Measurements from ENCODE around the gene CTDP1. TPM values are rescaled to one million over a fixed set of nuclear protein-coding genes. Genes with fewer than 3 reads are reported as not detected.
"Not testable (repeated sequence)": the region's sequence is repeated elsewhere in the genome, so short reads cannot be mapped to it uniquely, and the experiment has no call there.

The CTDP1 gene
- total RNA-seq, 1 donor from 2014 or later = 8.7 TPM

- intact Hi-C loops (cut with DNase I) = no loop called here
- ATAC-seq (ENCODE audit: poor library complexity) = no peak
- DNase-seq = peak; percentile 67
Measured at GRCh38 chr18:79733986-79734770, 54.6 kb downstream of the CTDP1 start.

- DNase-seq = peak; percentile 33
- intact Hi-C loops (cut with DNase I) = no loop called here
Measured at GRCh38 chr18:79735071-79735980, 55.7 kb downstream of the CTDP1 start.

GRCh38 chr18:79736230-79736629 lies 56.6 kb downstream of the CTDP1 start:
- ATAC-seq (ENCODE audit: poor library complexity) (no peak), DNase-seq (peak; percentile 34)
- intact Hi-C loops (cut with DNase I) = no loop called here

More at GRCh38 chr18:79735071-79735980, 55.7 kb downstream of the CTDP1 start:
- no peak for ATAC-seq (ENCODE audit: poor library complexity)

DNA sequence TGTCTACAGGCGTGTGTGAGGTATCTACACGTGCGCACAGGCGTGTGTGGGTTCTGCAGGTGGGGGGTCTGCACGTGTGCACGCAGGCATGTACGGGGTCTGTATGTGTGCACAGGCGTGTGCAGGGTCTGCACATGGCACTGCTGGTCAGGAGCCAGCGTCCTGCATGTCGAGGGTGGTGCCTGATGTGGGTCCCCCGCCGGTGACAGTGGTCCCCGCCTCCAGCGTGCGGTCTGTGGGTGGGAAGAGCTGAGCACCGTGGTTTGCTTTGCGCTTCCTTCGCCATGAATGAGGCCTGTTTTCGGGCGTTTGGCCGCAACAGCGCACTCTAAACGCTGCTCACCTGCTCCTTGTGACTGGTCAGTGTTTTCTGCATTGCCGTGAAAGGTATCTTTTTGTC lies 57.2 kb downstream of the CTDP1 start:
- DNase-seq (peak; percentile 23), ATAC-seq (ENCODE audit: poor library complexity) (no peak)
- intact Hi-C loops (cut with DNase I) = no loop called here

GRCh38 chr18:79737426-79737825 lies 57.8 kb downstream of the CTDP1 start:
- ATAC-seq (ENCODE audit: poor library complexity) = no peak
- intact Hi-C loops (cut with DNase I) = no loop called here
- peak; percentile 21 for DNase-seq

DNA sequence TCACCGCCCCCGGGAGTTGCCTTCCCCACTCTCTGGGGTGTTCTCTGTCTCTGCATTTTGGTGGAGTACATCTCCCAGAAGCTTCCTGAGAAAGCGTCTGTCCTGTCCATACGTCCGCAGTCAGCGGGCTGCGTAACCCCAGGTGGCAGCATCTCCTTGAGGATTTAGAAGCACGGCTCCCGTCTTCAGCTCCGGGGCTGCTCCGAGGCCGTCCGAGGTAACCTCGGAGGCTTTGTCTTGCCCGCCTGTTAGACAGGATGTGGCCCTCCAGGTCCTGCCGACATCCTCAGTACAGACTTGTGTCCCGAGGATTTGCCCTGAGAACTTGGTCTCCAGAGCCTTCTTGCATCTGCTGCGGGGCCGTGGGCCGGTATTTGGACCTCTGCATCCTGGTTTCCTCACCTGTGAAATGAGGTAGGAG lies 58.4 kb downstream of the CTDP1 start:
- ATAC-seq (ENCODE audit: poor library complexity) (no peak), DNase-seq (peak; percentile 26)
- intact Hi-C loops (cut with DNase I) = no loop called here

DNA sequence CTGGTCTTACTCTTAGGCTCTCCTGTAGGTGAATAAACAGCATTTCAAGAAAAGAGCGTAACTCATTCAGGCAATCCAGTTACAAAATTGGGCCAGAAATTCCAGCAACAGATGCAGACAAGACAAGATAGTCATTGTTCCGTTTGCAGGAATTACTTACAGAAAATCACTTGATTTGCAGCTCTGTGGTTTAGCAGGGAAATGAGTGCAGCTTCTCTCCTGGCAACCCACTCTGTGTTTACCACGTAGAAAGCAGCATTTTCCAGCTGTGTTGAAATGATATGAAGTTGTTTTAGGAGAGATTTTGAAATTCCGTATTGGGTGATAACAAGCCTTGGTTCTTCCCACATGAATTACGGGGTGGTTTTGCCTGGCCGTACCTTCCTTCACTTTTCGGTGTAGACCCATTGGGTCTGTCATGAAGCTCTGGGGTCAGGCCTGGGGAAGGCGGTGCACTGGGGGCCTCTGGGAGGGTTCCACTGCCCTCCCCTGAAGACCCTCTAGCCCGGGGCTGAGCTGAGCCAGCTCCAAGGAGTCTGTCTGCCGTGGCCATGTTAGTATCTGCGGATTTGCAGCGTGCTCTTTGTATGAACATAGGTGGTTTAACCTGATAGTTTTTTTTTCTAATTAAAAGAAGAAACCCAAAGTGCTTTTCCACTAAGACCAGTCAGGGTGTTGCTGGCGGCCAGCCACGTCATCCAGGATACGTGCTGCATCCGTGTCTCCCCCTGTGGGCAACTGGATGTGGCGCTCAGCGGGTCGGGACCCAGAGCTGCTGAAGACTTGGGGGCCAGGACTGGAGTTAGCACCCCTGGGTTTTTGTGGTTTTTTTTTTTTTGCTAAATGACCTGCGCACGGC lies 59.2 kb downstream of the CTDP1 start:
- DNase-seq (peak; percentile 52), ATAC-seq (ENCODE audit: poor library complexity) (peak; percentile 36)
- intact Hi-C loops (cut with DNase I) = no loop called here

- intact Hi-C loops (cut with DNase I) = no loop called here
- DNase-seq = peak; percentile 17
- no peak for ATAC-seq (ENCODE audit: poor library complexity)
Measured at GRCh38 chr18:79739440-79739778, 59.8 kb downstream of the CTDP1 start.

- peak; percentile 29 for DNase-seq
- ATAC-seq (ENCODE audit: poor library complexity); intact Hi-C loops (cut with DNase I): not testable (repeated sequence)
Measured at GRCh38 chr18:79740047-79740446, 60.4 kb downstream of the CTDP1 start.

DNA sequence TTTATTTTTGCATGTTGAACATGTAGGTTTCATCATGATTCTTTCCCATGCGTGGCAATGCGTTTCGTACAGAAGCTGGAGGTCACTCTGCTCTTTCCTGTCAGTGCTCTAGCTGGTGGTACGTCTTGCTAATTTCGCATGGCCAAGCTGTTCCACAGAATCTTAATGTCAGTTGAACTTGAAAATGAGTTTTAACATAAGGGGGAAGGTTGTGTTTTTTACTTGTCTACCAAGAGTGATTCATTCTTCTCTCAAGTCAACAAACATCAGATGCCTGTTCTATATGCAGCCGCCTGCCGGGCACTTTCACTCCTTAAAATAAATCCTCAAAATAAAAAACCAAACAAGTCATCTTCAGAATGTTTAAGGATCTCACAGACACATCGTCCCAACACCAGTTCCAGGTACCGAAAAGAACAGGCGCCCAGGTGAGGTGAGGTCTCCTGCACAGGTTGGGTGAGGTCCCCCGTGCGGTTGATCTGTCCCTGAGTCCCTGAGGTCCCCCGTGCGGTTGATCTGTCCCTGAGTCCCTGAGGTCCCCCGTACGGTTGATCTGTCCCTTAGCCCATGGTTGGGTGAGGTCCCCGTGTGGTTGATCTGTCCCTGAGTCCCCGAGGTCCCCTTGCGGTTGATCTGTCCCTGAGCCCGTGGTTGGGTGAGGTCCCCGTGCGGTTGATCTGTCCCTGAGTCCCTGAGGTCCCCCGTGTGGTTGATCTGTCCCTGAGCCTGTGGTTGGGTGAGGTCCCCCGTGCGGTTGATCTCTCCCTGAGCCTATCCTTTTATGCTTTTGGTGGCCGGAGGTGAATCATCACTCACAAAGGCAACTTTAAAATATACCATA lies 61.1 kb downstream of the CTDP1 start:
- no peak for ATAC-seq (ENCODE audit: poor library complexity)

DNA sequence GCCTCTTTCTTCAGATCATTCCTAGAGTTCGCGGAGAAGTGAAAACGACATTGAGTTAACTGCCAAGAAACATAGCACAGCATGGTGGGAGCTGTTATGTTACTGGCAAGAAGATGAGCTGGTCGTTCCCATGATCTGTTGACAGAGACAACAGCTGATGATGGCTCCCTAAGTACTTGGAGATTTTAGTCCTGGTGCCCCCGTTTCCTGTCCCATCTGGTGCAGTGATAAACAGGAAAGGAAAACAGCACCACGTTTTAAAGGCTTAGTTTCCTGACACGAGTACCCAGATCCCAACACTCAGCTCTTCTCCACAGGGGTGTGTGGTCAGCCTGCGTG lies 61.7 kb downstream of the CTDP1 start:
- DNase-seq (no peak), ATAC-seq (ENCODE audit: poor library complexity) (no peak)
- intact Hi-C loops (cut with DNase I) = no loop called here

More for the DNA sequence above, 61.1 kb downstream of the CTDP1 start:
- intact Hi-C loops (cut with DNase I) = no loop called here
- DNase-seq = peak; percentile 22

DNA sequence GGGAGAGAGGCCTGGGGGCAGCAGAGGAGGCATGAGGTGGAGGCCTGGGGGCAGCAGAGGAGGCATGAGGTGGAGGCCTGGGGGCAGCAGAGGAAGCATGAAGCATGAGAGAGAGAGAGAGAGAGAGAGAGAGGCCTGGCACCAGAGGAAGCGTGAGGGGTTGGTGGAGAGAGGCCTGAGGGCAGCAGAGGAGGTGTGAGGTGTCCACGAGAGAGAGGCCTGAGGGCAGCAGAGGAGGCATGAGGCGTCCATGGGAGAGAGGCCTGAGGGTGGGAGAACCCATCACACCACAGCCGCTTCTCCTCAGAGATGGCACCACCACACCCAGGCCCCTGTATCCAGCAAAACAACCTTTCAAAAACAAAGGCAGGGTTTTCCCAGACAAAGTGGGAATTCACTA lies 62.5 kb downstream of the CTDP1 start:
- DNase-seq (peak; percentile 10), ATAC-seq (ENCODE audit: poor library complexity) (no peak)
- intact Hi-C loops (cut with DNase I) = no loop called here

- no peak for DNase-seq
- intact Hi-C loops (cut with DNase I) = no loop called here
- ATAC-seq (ENCODE audit: poor library complexity) = no peak
Measured at GRCh38 chr18:79744625-79745024, 65.0 kb downstream of the CTDP1 start.

GRCh38 chr18:79746730-79747129 lies 67.1 kb downstream of the CTDP1 start:
- DNase-seq (no peak), ATAC-seq (ENCODE audit: poor library complexity) (no peak)
- intact Hi-C loops (cut with DNase I) = no loop called here

DNA sequence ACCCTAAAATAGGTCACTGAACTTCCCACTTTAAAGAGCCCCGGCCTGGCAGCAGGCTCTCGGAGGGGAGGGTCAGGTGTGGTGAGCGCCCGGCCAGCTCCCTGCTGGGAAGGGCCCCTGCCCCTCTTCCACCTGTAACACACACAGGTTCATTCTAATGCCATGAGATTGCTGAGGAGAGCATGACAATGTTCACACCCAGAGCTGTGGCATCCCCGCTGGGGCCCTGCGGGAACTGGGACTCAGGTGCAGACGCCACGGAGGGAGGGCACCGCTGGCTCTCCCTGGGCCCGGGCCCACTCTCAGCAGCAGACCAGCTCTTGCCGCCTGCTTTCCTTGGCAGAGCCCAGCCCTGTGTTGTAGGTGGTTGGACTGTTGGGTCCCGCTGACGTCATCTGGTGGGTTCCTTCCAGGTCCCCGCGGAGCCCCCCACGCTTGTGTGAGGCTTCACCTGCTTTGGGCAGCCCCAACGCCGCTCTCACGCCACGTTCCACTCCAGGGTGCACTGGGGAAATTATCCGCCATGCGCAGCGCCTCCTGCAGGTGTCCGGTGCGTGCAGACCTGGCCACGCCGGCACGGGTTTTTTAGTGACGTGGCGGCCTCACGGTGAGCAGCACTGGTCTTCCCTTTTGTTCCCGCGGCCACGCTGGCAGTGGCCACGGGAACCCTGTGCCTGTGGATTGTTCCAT lies 67.7 kb downstream of the CTDP1 start:
- DNase-seq (no peak), ATAC-seq (ENCODE audit: poor library complexity) (no peak)
- intact Hi-C loops (cut with DNase I) = no loop called here

- DNase-seq (no peak), ATAC-seq (ENCODE audit: poor library complexity) (no peak)
- intact Hi-C loops (cut with DNase I) = no loop called here
Measured at GRCh38 chr18:79748321-79749180, 68.9 kb downstream of the CTDP1 start.

Data from Right ventricle myocardium superior (tissue), 1 donor.